Measurements from ENCODE around the gene PGM2. TPM values are rescaled to one million over a fixed set of nuclear protein-coding genes. Genes with fewer than 3 reads are reported as not detected.

The PGM2 gene
- total and polyA plus RNA-seq, 8 donors: 2.1 to 15.1 (median 7.6) TPM

- TF ChIP-seq CTCF (IDR thresholded peaks at IDR 0.05): no peak
- 73 to 84% methylated on average over 21 of the region's 21 CpGs for WGBS, 2 donors
- no peaks in the 10 kb centered on the region for H3K9me3 ChIP-seq
- no peak for DNase-seq
- no peaks in the 10 kb centered on the region for H3K4me1 ChIP-seq
- no peak overlapping the region for H3K27ac ChIP-seq
- no peaks in the 10 kb centered on the region for H3K36me3 ChIP-seq
- FAIRE-seq: no peak
- no peak overlapping the region for H3K4me3 ChIP-seq
- intact Hi-C loops (cut with DNase I): no loop called here
- no peaks in the 10 kb centered on the region for H3K27me3 ChIP-seq
- peak in 2 of 4 donors; percentile 30 to 59 for ATAC-seq
These were observed 82.2 kb downstream of the PGM2 start for GRCh38 chr4:37908488-37909331.

GRCh38 chr4:37909332-37910090 is 83.0 kb downstream of the PGM2 start:
- Histone ChIP-seq H3K9me3 (no peaks in the 10 kb centered on the region), H3K4me3 (no peak overlapping the region), H3K27me3 (no peaks in the 10 kb centered on the region), H3K36me3 (no peaks in the 10 kb centered on the region), H3K27ac (no peak overlapping the region), H3K4me1 (no peaks in the 10 kb centered on the region)
- peak in 1 of 4 donors; percentile 33 for ATAC-seq
- WGBS, 2 donors: 70 to 73% methylated on average over 8 of the region's 8 CpGs
- TF ChIP-seq CTCF (IDR thresholded peaks at IDR 0.05): no peak
- no peak for FAIRE-seq
- DNase-seq: no peak
- intact Hi-C loops (cut with DNase I): no loop called here

GRCh38 chr4:37910091-37910486 is 83.6 kb downstream of the PGM2 start:
- Histone ChIP-seq H3K9me3 (no peaks in the 10 kb centered on the region), H3K27ac (no peak overlapping the region), H3K36me3 (no peaks in the 10 kb centered on the region), H3K27me3 (no peaks in the 10 kb centered on the region), H3K4me1 (no peaks in the 10 kb centered on the region), H3K4me3 (no peak overlapping the region)
- no peak for TF ChIP-seq CTCF (IDR thresholded peaks at IDR 0.05)
- no peak for ATAC-seq
- WGBS, 2 donors: 56 to 60% methylated on average over 1 of the region's 1 CpG
- DNase-seq: no peak
- intact Hi-C loops (cut with DNase I): no loop called here
- FAIRE-seq: peak; percentile 23

Other genes with a start within 250 kb of the PGM2 start
- gene RELL1, start 140.3 kb upstream of the PGM2 start, total RNA-seq: 10 to 100 TPM in 2 of 6 donors, 1 to 10 TPM in 4; 3.9 to 17.1 (median 5.0) TPM
- gene RELL1, start 140.3 kb upstream of the PGM2 start, polyA plus RNA-seq: 1 to 10 TPM in 1 of 2 donors, under 1 TPM in 1; 0.38 to 1.4 TPM
- gene TBC1D1, start 64.4 kb downstream of the PGM2 start, total RNA-seq: 10 to 100 TPM; 16.2 to 41.0 (median 28.3) TPM
- 10 to 100 TPM; 22.1 to 23.2 TPM for gene TBC1D1, start 64.4 kb downstream of the PGM2 start, polyA plus RNA-seq
- under 1 TPM in 5 of 6 donors, not detected in 1; 0.31 to 0.94 (median 0.79) TPM for gene PTTG2, start 133.7 kb downstream of the PGM2 start, total RNA-seq
- gene PTTG2, start 133.7 kb downstream of the PGM2 start, polyA plus RNA-seq: under 1 TPM; 0.30 to 0.38 TPM

Data from pancreas (tissue), 10 donors.